NCI-H1105 (cell line): ENCODE results near the gene PHLDB1.
A peak's percentile ranks its signal among the peaks of the same experiment; 100 is the strongest.

Experiments used
- DNase-seq: peaks from one replicate; lab custom pipeline; 2025; lab: John Stamatoyannopoulos, UW

PHLDB1 gene

DNA sequence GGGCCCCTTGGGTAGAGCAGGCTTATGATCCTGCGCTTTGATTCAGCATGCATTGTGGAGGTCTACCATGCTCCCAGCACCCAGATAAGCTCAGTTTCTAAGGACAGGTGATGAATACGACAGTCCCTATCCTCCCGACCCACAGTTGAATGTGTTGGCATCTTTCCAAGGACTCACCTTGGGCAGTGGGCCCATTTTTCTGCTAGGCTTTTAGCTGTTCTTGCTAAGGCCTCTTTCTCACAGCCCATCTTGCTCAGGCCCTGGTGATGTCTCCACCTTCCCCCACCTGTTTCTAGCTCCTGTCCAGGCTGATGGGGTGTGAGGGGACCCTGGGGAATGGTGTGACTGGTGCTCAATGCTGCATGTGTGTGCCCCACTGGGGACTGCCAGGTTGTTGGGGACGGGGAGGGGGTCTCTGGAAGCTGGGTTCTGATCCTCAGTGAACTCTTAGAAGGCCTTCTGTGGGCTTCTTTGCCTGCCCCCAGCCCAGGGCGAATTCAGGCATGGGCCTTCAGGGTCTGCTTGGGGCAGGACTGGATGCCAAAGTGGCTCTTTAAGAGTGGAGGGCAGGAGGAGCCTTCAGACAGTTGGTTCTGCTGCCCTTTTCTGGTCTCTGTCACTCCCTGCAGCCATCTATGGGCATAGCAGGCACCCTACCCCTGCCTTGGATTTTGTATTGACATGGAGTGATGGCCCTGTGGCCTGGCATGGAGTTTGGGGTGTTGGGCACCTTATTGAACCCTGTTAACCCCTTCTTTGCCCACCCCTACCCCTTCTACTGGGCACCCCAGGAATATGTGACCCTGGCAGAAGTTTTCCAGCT lies 33.1 kb downstream of the PHLDB1 start:
- DNase-seq: peak; percentile 82

DNA sequence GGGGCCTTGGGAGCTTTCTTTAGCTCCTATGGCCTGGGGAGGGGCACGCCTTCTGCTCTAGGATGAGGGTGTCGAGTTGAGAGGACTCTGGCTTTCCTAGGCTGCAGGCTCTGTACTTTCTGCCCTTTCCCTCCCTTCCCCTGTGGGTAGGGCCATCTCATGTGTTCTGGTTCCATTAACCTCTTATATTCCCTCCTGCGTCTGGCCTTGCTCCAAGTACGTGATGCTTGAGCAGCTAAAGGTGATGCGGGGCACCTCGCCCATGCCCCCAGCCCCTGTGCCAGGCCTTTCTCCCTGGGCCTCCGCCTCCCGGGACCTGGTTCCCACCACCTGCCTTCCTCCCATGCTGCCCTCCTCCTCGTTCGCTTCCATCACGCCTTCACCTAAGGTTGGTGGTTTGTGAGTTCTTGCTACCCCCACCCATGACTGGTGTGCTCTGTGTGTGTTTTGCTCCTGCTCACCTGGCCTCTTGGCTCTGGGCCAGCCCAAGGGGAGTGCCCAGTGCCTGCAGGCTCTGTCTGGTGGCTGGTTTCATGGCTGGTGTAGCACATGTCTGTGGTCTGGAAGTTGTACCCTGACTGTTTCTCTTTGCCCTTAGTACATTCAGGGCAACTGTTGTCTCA lies 34.1 kb downstream of the PHLDB1 start:
- DNase-seq: peak; percentile 99

GRCh38 chr11:118643142-118643994 lies 36.0 kb downstream of the PHLDB1 start:
- DNase-seq: no peak

GRCh38 chr11:118643995-118644345 lies 36.6 kb downstream of the PHLDB1 start:
- no peak for DNase-seq

DNA sequence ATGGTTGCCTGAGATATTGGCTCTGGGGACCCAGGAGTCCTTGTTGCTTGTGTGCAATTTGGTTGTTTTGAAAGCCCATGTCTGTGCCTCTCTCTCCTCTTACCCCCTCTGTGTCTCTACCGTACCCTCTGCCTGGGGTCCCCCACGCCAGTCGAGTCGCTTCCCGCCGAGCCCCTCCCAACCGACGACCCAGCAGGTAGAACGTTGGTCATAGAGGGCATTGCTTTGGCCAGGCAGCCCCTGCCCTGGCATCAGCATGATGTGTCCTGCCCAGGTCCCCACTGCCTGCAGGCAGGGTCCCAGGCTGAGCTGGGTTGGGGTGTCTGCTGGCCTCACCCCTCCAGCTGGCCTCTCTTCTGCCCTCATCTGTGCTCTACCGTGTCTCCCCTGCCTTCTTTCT lies 37.1 kb downstream of the PHLDB1 start:
- no peak for DNase-seq

DNA sequence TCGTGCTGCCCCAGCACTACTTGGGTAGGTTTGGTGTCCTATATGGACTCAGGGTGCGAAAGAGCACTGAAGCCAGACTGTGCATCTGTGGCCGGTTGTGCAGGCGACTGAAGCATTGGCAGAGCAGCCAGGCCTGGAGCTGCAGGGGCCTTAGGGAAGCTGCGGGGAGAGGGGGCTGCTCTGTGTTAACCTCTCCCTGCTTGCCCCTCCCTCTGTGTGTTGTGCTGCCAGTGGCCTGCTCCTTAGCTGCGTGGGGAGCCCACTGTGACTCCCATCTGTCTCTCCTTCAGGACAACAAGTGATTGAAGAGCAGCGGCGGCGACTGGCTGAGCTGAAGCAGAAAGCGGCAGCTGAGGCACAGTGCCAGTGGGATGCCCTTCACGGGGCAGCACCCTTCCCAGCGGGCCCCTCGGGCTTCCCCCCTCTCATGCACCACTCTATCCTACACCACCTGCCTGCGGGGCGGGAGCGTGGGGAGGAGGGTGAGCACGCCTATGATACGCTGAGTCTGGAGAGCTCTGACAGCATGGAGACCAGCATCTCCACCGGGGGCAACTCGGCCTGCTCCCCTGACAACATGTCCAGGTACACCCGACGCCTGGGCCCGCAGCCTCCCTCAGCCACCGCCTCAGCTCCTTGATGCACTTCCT lies 37.8 kb downstream of the PHLDB1 start:
- no peak for DNase-seq

DNA sequence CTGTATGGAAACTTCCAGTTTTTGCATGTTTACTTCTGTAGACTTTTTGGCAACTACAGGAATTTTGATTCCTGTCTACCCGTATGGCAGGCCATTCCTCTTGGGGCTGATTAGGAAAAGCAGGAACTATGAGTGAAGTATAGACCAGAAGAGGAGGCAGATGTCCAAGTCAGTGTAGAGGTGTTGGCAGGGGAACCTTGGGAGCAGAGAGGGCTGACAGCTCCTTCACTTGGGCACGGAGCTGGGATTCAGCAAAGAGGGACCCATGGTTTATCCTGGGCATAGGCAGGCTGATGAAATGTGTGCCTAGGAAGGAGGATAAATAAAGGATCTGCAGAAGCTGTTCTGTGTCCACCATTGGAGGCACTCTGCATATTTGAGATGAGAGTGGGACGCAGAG lies 39.0 kb downstream of the PHLDB1 start:
- no peak for DNase-seq

- DNase-seq: no peak
Observed at GRCh38 chr11:118648291-118648690, 40.9 kb downstream of the PHLDB1 start.

GRCh38 chr11:118649941-118650340 lies 42.5 kb downstream of the PHLDB1 start:
- DNase-seq: no peak

GRCh38 chr11:118650366-118650765 lies 43.0 kb downstream of the PHLDB1 start:
- DNase-seq: no peak

DNA sequence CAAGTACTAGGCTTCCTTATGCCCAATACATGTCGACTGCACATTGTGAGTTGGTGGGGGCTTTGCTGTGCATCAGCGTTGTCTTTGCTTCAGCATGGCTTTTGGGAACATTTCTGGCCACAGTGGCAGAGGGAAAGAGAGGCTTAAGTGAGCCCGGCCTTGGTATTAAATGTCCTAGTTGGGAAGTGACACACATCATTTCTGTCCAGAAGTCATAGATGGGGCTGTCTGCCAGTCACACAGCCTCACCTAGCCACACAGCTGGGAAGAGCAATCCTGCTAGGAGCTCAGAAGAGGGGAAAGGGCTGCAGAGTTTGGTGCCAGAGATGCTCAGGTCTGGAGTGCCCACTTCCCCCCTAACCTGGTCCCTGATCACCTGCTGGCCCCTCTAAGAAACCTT lies 44.4 kb downstream of the PHLDB1 start:
- no peak for DNase-seq

- no peak for DNase-seq
Observed at GRCh38 chr11:118652681-118653181, 45.3 kb downstream of the PHLDB1 start.

GRCh38 chr11:118653684-118654390 lies 46.4 kb downstream of the PHLDB1 start:
- DNase-seq: no peak

GRCh38 chr11:118655486-118656190 lies 48.2 kb downstream of the PHLDB1 start:
- DNase-seq: no peak

GRCh38 chr11:118656563-118657165 lies 49.2 kb downstream of the PHLDB1 start:
- no peak for DNase-seq

DNA sequence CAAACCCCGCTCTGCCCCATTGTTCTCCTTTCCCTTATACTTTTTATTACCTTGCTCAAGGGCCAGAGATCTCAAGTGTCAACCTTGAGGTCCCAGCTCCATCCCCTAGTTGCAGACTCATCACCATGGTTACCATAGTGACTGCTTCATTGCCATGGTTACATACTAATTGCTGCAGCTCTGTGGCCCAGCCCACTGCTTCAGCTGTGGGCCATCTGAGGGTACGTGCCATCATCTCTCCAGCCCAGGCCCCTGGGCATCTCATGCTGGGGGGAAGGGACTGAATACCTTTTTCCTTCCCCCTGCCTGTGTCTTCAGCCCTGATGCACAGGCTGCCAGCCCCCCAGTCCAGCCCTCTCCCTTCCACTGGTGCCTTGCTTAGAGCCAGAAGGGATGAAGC lies 49.8 kb downstream of the PHLDB1 start:
- DNase-seq: peak; percentile 61

- no peak for DNase-seq
Observed at GRCh38 chr11:118657709-118658428, 50.5 kb downstream of the PHLDB1 start.

- DNase-seq: no peak
Observed at GRCh38 chr11:118658429-118659313, 51.3 kb downstream of the PHLDB1 start.
